AG09309 (cell line): ENCODE data around the gene EEF2K.

Experiments used
- DNase-seq: peaks from one replicate; pipeline ENCODE4 v3.0.0-alpha.2; 2010; ENCODE audit warnings: low read depth
- H3K4me3 ChIP-seq: 2 replicates; pipeline ENCODE4 v1.5.1; 2011; ENCODE audit warnings: mild to moderate bottlenecking, low read depth, low read length, moderate library complexity; ENCODE audit not compliant: control insufficient read depth
- CTCF ChIP-seq: IDR thresholded peaks from 2 replicates; pipeline ENCODE4 v1.5.1; 2011; ENCODE audit warnings: mild to moderate bottlenecking, low read depth, low read length, inconsistent platforms; ENCODE audit not compliant: insufficient read depth, control insufficient read depth; ENCODE audit errors: missing control alignments

The EEF2K gene

GRCh38 chr16:22240023-22240710 is 34.1 kb downstream of the EEF2K start:
- H3K4me3 ChIP-seq: no peak overlapping the region
- TF ChIP-seq CTCF: no peak
- DNase-seq: no peak

GRCh38 chr16:22250522-22250921 is 44.4 kb downstream of the EEF2K start:
- DNase-seq: no peak
- no peak for TF ChIP-seq CTCF
- H3K4me3 ChIP-seq: no peak overlapping the region

GRCh38 chr16:22252317-22252716 is 46.2 kb downstream of the EEF2K start:
- DNase-seq: no peak
- no peak overlapping the region for H3K4me3 ChIP-seq
- no peak for TF ChIP-seq CTCF

- no peak for DNase-seq
- H3K4me3 ChIP-seq: no peak overlapping the region
- TF ChIP-seq CTCF: no peak
Observed at GRCh38 chr16:22253272-22253671, 47.2 kb downstream of the EEF2K start.

- TF ChIP-seq CTCF: no peak
Observed at GRCh38 chr16:22255335-22255734, 49.3 kb downstream of the EEF2K start.

GRCh38 chr16:22257440-22257839 is 51.4 kb downstream of the EEF2K start:
- H3K4me3 ChIP-seq: no peak overlapping the region
- TF ChIP-seq CTCF: no peak

More at GRCh38 chr16:22255335-22255734, 49.3 kb downstream of the EEF2K start:
- no peak for DNase-seq
- H3K4me3 ChIP-seq: no peak overlapping the region

GRCh38 chr16:22260490-22260889 is 54.4 kb downstream of the EEF2K start:
- TF ChIP-seq CTCF: no peak
- DNase-seq: no peak
- H3K4me3 ChIP-seq: no peak overlapping the region

More at GRCh38 chr16:22257440-22257839, 51.4 kb downstream of the EEF2K start:
- no peak for DNase-seq
